Activated gamma-delta T cell (primary cell): ENCODE results near the gene HOXB1.
A peak's percentile ranks its signal among the peaks of the same experiment; 100 is the strongest.
"Not testable (repeated sequence)": the region's sequence is repeated elsewhere in the genome, so short reads cannot be mapped to it uniquely, and the experiment has no call there.

Experiments used
- DNase-seq: peaks from one replicate; lab custom pipeline; 2025; lab: John Stamatoyannopoulos, UW

HOXB1 gene

DNA sequence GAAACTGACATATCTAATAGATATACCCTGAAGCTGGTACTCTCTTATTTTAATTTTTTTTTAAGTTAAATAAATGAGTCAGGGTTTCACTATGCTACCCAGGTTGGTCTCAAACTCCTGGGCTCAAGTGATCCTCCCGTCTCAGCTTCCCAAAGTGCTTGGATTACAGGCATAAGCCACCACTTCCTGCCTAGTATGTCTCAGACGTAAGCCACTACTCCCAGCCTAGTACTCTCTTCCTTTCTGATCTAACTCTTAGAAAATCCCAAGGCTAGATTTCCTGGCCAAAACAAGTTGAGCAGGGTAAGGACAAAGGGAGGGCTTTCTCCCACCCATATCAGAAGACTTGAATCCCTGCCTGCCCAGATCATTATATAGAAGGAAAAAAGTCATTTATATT is 33.7 kb downstream of the HOXB1 start:
- DNase-seq: no peak

DNA sequence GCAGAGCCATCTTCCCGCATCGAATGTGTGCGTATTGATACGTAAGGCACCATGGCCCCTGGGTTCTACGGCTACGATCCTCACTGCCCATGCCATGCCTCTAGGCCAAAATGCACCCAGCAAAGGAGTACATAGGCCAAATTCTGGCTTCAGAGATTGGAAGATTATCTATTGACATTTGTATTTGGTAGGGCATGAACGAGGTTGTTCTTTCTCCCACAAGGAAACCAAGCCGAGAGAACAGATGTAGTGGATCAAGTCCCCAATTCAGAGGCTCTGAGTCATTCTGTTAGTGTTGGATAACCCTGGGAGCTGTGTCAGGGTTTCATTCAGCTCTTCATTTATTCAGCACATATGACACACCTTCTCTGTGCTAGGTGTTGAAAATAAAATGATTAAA is 36.5 kb downstream of the HOXB1 start:
- DNase-seq: no peak

DNA sequence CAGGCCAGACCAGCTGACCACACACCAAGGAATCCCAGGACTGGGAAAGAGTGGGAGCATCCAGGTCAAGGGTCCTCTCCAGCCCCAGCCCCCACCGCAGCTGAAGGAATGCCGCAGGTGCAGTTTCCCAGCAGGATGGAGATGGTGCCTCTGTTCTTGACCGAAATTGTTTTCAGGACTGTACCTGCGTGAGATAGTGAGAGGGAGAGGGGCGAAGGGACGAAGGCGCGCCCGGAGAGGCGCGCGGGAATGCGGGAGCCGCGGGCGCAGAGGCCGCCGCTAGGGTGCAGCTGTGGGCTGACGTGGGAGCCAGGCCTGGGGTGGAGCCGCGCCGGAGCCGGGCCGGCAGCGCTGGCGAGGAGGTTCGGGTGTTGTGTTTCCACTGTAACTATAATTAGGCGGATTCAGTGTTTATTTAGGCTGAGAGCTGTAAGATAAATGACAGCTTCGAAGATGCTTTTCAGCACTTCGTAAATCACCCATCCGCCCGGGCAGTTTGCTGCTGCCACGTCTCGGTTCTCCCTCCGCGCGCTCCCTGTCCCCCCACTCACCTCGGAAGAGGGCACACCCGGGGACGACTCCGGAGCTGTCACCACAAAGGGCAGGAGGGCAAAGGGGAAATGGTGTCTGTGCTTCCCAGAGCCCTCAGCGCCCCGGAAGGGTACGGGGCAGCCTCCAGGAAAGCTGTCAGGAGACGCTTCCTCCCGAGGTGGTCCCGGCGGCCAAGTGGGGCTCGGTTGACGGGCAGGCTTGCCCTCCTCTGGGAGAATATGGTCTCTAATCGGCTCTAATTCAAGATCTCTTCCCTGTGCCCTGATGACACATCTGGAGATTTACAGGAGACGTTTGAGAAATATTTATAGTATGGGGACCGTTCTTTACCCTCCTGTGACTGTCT is 38.2 kb downstream of the HOXB1 start:
- peak; percentile 44 for DNase-seq

DNA sequence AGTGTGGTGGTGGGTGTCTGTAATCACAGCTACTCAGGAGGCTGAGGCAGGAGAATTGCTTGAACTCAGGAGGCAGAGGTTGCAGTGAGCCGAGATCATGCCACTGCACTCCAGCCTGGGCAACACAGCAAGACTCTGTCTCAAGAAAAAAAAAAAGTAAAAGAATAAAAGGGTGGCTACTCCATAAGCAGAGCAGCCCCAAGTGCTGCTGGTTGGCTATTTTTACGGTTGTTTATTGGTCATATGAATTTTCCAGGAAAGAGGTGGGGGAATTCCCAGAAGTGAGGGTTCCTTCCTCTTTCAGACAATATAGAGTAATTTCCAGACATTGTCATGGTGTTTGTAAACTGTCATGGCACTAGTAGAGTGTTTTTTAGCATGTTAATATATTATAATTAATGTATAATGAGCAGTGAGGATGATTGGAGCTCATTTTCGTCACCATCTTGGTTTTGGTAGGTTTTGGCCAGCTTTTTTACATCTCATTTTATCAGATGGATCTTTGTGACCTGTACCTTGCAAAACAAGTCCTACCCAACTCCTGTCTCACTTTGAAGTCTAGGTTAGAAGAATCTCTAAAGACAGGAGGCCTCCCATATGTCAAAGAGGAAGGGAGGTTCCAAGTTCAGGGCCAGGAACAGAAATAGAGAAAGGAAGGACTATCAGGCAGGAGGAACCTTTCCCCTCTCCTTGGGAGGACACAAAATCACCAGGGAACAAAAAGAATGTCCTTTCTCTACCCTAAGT is 39.1 kb downstream of the HOXB1 start:
- no peak for DNase-seq

DNA sequence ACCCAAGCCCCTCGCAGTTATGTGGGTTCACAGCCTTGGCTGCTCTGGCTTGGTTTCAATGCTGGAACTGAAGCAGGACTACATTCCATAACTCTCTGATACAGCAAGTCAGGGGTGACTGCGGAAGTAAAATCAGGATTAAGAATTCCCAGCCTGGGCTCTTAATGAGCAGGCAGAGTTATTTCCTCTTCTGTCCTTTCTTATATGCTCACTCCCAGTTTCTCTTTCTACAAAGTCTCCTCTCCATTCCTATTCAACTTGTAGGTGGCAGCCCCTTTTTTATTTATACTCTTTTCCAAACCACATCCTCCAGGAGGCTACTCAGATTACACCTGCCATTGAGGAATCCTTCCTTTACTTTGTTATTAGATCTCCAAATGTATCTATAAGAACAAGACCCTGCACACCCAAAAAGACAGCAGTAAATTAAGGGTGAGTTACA is 40.3 kb downstream of the HOXB1 start:
- no peak for DNase-seq

DNA sequence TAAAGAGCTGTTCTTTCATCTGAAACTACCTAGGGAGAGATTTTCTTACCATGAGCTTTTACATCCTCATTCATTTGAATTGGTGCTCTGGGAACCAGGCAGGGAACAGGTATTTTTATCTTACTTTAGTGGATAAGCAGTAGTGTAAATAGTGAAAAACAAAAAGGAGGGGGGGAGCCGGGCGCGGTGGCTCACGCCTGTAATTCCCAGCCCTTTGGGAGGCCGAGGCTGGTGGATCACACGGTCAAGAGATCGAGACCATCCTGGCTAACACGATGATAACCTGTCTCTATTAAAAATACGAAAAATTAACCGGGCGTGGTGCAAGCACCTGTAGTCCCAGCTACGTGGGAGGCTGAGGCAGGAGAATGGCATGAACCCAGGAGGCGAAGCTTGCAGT is 41.0 kb downstream of the HOXB1 start:
- no peak for DNase-seq

DNA sequence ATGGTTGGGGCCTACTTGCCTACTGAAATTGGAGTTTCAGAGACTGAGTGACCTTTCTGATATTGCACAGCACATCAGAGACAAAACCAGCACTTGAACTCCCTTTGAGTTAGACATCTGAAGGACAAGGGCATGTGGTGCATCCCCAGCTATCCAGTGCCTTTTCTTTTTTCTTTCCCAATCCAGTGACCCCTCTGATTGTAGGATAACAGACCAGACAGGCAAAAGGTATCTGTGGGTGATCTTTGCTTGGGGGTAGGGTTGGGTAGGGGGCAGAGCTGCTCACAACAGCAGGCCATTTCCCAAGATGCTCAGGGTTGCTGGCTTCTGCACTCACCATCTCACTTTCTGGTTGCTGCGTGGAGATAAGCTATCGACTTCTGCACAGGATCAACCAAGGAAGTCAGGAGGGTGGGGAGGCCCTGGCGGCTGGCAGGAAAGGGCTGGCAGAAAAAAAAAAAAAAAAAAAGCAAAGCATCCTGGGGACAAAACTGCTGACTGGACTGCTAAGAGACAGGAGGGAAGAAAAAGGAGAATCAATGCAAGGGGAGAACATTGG is 42.2 kb downstream of the HOXB1 start:
- no peak for DNase-seq

DNA sequence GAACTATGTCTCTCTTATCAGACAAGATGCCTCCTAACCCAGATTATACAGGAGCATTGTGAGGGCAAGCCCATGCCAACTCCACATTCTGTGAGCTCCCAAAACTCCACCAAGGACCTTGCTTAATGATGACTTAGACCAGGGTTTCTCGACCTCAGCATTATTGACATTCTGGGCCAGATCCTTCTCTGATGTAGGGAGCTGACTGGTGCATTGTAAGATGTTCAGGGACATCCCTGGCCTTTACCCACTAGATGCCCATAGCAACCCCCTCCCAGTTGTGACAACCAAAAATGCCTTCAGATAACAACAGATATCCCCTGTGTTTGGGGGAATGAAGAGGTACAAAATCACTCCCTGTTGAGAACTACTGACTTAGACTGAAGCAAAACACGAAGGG is 43.6 kb downstream of the HOXB1 start:
- DNase-seq: no peak

DNA sequence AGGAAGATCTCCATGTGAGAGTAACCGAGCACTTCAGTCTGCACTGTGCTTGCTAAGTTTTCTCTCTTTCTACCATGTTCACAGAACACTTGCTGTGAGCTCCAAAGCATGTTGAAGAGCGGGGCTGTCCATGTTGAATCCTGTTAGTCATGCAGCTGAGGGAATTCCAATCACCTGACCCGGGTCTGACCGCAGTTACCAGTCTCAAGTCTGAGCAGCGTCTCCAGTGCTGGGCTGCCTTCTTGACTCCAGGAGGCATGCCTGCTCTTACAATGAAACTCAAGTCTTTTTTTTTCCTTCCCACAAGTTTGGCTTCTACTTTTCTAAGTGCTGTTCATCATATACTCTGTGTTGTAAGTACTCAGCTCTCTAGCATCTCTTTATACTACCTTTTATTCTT is 44.3 kb downstream of the HOXB1 start:
- DNase-seq: no peak

DNA sequence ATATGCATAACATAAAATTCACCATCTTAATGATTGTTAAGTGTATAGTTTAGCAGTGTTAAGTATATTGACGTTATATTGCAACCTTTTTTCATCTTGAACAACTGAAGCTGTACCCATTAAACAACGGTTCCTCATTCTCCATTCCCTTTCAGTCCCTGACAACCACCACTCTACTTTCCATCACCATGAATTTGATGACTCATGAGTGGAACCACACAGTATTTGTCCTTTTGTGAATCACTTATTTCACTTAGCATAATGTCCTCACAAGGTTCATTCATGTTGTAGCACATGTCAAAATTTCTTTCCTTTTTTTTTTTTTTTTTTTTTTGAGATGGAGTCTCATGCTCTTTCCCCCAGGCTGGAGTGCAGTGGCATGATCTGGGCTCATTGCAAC is 46.0 kb downstream of the HOXB1 start:
- no peak for DNase-seq

DNA sequence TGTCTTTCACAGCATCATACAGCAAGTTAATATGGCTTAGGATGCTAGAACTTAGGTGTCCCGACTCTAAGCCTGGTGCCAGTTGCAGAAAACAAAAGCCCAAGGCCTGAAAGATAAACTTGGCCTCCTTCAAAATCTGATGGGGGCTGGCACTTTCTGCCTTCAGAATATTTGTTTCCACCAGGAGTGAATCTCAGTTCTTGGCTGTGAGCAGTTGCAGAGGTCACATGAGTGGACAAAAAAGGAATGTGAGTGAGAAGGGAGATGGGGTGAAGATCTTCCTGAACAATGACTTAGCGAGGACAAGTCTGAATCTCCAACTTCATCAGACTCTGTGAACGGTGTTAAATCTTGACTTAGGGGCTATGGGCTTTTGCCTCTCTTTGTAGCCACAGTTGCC is 46.6 kb downstream of the HOXB1 start:
- no peak for DNase-seq

DNA sequence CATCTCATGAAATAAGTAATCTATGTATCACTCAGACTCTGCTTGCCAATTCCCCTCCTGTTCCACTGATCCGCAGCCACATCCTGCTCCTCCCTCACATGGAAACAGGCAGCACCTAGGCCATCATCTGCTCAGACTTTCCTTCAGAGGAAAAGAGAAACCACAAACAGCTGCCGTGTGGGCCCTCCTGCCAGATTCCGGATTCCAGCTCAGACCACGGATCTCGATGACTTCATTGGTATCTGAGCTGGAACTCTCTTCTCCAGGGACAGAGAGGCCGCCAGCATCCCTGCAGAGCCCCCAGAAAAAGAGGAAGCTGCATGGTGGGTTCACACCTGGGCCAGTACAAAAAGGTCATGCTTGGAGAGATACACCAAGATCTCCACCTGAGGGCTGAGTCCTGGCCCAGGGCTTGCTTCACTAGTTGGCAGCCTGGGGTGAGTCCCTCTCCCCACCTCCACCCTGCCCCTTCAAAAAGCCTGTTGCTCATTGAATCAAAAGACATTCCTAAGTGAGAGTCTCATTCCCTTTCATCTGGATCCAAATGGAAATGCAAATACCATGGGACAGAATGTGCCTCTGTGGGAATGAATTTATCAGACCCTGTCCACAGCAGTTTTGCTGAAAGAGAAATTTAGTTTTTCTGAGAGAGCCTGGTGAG is 47.2 kb downstream of the HOXB1 start:
- DNase-seq: no peak

DNA sequence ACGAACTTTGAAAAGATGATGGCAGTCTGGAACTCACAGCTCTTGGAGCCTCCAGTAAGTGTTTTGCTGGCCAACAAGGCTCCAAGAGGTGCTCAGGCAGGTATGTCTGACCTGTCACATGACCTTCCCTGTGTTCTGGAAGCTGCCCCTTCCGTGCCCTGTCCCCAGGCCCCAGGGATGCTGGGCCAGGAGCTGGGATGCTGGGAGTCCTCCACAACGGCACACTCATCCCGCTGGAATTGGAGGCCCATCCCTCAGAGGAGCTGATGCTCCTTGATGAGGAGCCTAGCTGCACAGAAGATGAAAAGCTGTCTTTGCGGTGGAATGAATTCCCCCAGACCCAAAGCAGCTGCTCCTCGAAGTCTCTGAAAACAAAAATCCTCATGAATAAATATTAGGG is 47.8 kb downstream of the HOXB1 start:
- DNase-seq: no peak

DNA sequence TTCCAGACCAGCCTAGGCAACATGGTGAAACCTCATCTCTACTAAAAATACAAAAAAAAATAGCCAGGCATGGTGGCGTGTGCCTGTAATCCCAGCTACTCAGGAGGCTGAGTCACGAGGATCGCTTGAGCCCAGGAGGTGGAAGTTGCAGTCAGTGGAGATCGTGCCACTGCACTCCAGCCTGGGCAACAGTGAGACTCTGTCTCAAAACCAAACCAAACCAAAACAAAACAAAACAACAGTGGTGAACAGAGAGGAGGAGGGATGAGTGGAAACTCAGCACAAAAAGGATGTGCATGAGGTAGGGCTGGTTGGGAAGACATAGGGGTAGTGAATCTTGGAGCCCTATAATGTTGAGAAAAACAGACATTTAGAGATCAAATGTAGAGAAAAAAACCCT is 48.5 kb downstream of the HOXB1 start:
- not testable (repeated sequence) for DNase-seq

DNA sequence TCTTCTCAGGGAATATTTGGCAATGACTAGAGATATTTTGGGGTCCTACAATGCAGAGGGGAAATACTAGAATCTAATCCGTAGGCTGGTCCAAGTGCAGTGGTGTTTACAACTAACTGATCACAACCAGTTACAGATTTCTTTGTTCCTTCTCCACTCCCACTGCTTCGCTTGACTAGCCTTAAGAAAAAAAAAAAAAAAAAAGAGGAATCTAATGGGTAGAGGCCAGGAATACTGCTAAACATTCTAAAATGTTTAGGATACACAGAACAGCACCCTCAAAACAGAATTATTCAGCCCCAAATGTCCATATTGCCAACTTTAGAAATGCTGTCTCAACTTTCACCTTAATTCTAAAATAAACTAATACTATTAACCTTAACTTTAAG is 51.8 kb downstream of the HOXB1 start:
- no peak for DNase-seq
